ENCODE results near the gene GABRA4.

The GABRA4 gene

GRCh38 chr4:47010347-47010911, 17.0 kb upstream of the GABRA4 start:
- no peaks in the 10 kb centered on the region for H3K4me1 Mint-ChIP-seq
- no peak for TF ChIP-seq CTCF (IDR thresholded peaks at IDR 0.05; ENCODE audit: unreplicated experiment in 3 of 3)
- no peaks in the 10 kb centered on the region for H3K36me3 Mint-ChIP-seq (ENCODE audit: low read depth)
- no peak overlapping the region for H3K27ac Mint-ChIP-seq
- H3K4me3 Mint-ChIP-seq: no peak overlapping the region
- H3K27me3 Mint-ChIP-seq (ENCODE audit: low read depth): no peaks in the 10 kb centered on the region
- H3K9me3 Mint-ChIP-seq: peaks cover 4% of the 10 kb centered on the region

- Mint-ChIP-seq H3K27ac (no peak overlapping the region), H3K4me1 (no peaks in the 10 kb centered on the region), H3K4me3 (no peak overlapping the region), H3K27me3 (ENCODE audit: low read depth) (peaks cover 13% of the 10 kb centered on the region), H3K36me3 (ENCODE audit: low read depth) (no peaks in the 10 kb centered on the region), H3K9me3 (no peaks in the 10 kb centered on the region)
- TF ChIP-seq CTCF (IDR thresholded peaks at IDR 0.05; ENCODE audit: unreplicated experiment in 3 of 3): peak; percentile 20 to 32 (median 23)
Measured at GRCh38 chr4:47002580-47002979, 9.2 kb upstream of the GABRA4 start.

- H3K9me3 Mint-ChIP-seq: no peaks in the 10 kb centered on the region
- H3K27ac Mint-ChIP-seq: no peak overlapping the region
- no peaks in the 10 kb centered on the region for H3K4me1 Mint-ChIP-seq
- H3K36me3 Mint-ChIP-seq (ENCODE audit: low read depth): no peaks in the 10 kb centered on the region
- peaks cover 35% of the 10 kb centered on the region for H3K27me3 Mint-ChIP-seq (ENCODE audit: low read depth)
- TF ChIP-seq CTCF (IDR thresholded peaks at IDR 0.05; ENCODE audit: unreplicated experiment in 3 of 3): no peak
- H3K4me3 Mint-ChIP-seq: no peak overlapping the region
Measured at GRCh38 chr4:47000406-47000805, 7.0 kb upstream of the GABRA4 start.

- H3K27me3 Mint-ChIP-seq (ENCODE audit: low read depth): peaks cover 43% of the 10 kb centered on the region
- H3K9me3 Mint-ChIP-seq: no peaks in the 10 kb centered on the region
- H3K27ac Mint-ChIP-seq: no peak overlapping the region
- H3K36me3 Mint-ChIP-seq (ENCODE audit: low read depth): no peaks in the 10 kb centered on the region
- no peak overlapping the region for H3K4me3 Mint-ChIP-seq
- H3K4me1 Mint-ChIP-seq: no peaks in the 10 kb centered on the region
- no peak for TF ChIP-seq CTCF (IDR thresholded peaks at IDR 0.05; ENCODE audit: unreplicated experiment in 3 of 3)
Measured at GRCh38 chr4:46999566-46999965, 6.2 kb upstream of the GABRA4 start.

- no peak overlapping the region for H3K27ac Mint-ChIP-seq
- H3K4me1 Mint-ChIP-seq: peaks cover 13% of the 10 kb centered on the region
- peak overlapping the region; percentile 72 to 79 (median 74) for H3K4me3 Mint-ChIP-seq
- TF ChIP-seq CTCF (IDR thresholded peaks at IDR 0.05; ENCODE audit: unreplicated experiment in 3 of 3): no peak
- H3K36me3 Mint-ChIP-seq (ENCODE audit: low read depth): no peaks in the 10 kb centered on the region
- H3K27me3 Mint-ChIP-seq (ENCODE audit: low read depth): peaks cover 83% of the 10 kb centered on the region
- no peaks in the 10 kb centered on the region for H3K9me3 Mint-ChIP-seq
Measured at GRCh38 chr4:46994007-46994405, 625 bp upstream of the GABRA4 start.

GRCh38 chr4:46992338-46992737, 1.0 kb downstream of the GABRA4 start:
- Mint-ChIP-seq H3K4me1 (peaks cover 13% of the 10 kb centered on the region), H3K4me3 (peak overlapping the region; percentile 72 to 79 (median 72)), H3K9me3 (no peaks in the 10 kb centered on the region), H3K27me3 (ENCODE audit: low read depth) (peaks cover 83% of the 10 kb centered on the region), H3K36me3 (ENCODE audit: low read depth) (no peaks in the 10 kb centered on the region), H3K27ac (no peak overlapping the region)
- TF ChIP-seq CTCF (IDR thresholded peaks at IDR 0.05; ENCODE audit: unreplicated experiment in 3 of 3): no peak
